HG02588 (cell line): Measurements from ENCODE around the gene GPX1.
A peak's percentile ranks its signal among the peaks of the same experiment; 100 is the strongest.
"Not testable (repeated sequence)": the region's sequence is repeated elsewhere in the genome, so short reads cannot be mapped to it uniquely, and the experiment has no call there.

Experiments used
- ATAC-seq: cut with Tn5 transposase; IDR thresholded peaks from one replicate; pipeline ENCODE4 v1.9.1; 2021; ENCODE audit warnings: mild to moderate bottlenecking, moderate library complexity; ENCODE audit not compliant: unreplicated experiment

Gene GPX1

DNA sequence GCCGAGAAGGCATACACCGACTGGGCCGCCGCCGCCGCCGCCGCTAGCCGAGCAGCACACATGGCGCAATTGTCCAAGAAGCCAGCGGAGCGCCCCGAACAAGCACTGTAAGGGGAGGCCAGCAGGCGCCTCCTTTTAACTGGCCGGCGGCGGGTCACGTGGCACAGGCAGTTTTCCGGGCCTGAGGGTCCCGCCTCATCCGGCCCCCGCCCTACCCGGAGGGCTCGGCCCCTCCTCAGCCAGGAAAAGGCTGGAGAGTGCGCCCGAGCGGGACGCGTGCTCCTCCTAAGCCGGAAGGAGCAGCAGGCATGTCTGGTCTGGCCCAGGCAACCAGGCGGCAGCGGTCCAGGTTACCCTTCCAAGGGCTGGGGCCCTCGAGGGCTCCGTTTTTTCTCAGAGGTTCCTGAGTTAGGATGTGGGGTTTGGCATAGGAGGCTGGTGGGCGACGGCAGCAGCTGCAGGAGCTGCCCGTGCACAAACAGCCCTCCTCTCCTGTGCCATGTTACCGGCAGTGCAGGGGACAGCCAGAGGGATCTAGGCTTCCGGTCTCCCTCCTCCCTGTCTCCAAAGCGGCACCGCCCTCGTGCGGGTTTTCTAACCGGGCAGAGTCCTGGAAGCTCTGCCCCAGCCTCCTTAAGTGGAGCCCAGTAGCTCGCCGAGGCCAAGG, at the start of gene GPX1:
Gene GPX1, minus strand, starts transcription at position 137 of the 667 bp plus-strand sequence. Its CDS starts 75 bp downstream, at position 62.
- ATAC-seq, result peak; percentile 87

DNA sequence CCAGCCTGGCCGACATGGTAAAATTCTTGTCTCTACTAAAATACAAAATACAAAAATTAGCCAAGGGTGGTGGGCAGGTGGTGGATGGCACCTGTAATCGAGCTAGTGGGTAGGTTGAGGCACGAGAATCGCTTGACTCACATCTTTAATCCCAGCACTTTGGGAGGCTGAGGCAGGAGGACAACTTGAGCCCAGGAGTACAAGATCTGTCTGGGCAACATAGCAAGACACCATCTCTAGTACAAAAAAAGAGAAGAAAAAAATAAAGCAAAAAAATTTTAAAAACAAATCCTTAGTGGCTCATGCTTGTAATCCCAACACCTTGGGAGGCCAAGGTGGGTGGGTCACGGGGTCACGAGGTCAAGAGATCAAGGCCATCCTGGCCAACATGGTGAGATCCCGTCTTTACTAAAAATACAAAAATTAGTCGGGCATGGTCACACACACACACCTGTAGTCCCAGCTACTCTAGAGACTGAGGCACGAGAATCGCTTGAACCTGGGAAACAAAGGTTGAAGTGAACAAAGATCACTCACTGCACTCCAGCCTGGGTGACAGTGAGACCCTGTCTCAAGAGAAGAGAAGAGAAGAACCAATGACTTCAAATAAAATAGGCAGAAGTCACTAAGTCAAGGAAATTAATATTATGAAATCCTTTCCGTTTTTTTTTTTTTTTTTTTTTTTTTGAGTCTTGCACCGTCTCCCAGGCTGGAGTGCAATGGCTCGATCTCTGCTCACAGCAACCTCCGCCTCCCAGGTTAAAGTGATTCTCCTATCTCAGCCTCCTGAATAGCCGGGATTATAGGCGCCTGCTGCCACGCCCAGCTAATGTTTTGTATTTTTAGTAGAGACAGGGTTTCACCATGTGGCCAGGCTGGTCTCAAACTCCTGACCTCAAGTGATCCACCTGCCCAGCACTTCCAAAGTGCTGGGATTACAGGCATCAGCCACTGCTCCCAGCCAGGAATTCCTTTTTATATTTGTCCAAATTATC, 48.7 kb upstream of the GPX1 start:
- no peak for ATAC-seq

DNA sequence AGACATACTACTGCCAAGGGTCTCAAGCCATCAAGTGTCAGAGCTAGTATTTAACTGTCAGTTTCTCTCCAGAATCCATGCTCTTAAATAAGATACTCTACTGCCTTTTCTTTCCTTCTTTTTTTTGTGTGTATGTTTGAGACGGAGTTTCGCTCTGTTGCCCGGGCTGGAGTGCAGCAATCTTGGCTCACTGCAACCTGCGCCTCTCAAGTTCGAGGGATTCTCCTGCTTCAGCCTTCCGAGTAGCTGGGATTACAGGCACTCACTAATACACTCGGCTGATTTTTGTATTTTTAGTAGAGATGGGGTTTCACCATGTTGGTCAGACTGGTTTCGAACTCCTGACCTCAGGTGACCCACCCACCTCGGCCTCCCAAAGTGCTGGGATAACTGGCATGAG, 47.4 kb upstream of the GPX1 start:
- not testable (repeated sequence) for ATAC-seq

DNA sequence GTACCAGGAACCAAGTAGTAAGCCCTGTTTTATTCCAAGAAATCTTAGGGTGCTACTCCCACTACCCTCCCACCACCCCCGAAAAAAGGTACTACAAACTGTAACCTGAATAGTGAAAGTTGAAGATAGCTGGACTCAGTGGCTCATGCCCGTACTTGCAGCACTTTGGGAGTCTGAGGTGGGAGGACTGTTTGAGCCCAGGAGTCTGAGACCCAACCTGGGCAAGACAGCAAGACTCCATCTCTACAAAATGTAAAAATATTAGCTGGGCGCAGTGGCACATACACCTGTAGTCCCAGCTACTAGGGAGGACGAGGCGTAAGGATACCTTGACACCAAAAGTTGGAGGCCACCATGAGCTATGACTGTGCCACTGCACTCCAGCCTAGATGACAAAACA, 45.7 kb upstream of the GPX1 start:
- no peak for ATAC-seq

DNA sequence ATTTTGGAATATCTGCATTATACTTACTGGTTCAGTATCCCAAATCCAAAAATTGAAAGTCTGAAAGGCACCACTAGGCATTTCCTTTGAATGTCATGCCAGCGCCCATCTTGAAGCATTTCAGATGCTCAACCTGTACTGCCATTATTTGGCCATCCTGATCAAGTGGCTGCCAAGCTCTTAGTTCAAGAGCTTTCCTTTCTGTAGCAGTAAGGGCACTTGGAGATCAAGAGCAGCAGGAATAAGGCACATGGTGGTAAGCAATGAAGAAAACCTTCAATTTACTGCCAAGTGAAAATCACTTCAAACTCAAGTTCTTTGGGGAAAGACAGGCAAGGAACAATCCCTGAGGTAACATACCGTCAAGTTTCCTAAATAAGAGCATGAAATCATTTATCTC, 43.6 kb upstream of the GPX1 start:
- ATAC-seq, result no peak

DNA sequence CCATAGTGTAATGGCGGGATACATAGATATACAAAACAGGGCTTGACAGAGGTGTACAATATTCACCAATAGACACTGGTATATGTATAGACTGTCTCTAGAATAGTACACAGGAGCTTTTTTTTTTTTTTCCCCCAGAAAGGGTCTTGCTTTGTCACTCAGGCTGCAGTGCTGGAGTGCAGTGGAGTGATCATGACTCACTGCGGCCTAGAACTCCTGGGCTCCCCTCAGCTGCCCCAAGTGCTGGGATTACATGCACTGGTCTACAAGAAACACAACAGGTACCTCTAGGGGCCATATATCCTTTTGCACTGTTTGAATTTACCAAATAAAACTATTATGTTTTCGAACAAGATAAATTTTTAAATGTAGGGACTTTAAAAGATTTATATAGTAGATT, 41.3 kb upstream of the GPX1 start:
- no peak for ATAC-seq

DNA sequence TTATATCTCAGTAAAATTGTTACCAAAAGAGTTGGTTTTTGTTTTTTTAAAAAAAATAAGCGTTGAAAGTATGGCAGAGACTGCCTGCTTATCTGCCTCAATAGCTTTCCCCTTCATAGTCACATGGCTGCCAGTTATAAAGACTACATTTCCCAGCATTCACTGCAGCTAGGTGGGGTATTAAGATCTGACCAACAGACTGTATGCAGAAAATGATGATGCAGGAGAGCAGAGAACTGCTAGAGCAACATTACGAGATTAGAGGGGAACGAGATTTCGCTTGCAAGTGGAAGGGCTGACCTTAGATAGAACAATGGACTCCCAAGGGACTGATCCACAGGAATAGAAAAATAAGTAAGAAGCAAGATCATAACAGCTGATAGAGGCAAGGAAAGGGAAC, 39.3 kb upstream of the GPX1 start:
- no peak for ATAC-seq

DNA sequence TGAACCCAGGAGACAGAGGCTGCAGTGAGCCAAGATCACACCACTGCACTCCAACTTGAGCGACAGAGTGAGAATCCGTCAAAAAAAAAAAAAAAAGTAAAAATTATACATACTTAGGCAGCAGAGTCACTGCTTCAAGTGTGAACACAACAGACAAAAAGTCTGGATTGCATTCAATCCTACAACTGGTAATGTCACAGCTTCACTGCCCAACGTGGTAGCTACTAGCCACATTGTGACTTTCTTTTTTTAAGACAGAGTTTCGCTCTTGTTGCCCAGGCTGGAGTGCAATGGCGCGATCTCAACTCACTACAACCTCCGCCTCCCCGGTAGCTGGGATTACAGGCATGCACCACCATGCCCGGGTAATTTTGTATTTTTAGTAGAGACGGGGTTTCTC, 33.2 kb upstream of the GPX1 start:
- not testable (repeated sequence) for ATAC-seq

DNA sequence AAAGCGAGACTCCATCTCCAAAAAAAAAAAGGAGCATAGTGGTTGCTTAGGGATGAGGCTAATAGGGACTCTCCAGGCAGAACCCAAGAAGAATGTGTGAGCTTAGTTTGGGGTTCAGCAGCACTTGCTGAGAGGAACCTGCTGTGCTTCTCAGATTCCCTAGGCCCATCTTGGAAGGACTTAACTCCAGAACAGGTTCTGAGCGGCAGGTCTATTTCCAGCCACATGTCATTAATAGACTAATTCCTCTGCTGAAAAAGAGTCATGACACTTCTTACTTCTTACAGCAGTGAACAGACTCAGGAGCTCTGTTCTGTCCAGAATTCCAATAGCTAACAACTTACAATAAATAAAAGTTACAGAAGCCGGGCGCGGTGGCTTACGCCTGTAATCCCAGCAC, 31.1 kb upstream of the GPX1 start:
- ATAC-seq, result no peak

DNA sequence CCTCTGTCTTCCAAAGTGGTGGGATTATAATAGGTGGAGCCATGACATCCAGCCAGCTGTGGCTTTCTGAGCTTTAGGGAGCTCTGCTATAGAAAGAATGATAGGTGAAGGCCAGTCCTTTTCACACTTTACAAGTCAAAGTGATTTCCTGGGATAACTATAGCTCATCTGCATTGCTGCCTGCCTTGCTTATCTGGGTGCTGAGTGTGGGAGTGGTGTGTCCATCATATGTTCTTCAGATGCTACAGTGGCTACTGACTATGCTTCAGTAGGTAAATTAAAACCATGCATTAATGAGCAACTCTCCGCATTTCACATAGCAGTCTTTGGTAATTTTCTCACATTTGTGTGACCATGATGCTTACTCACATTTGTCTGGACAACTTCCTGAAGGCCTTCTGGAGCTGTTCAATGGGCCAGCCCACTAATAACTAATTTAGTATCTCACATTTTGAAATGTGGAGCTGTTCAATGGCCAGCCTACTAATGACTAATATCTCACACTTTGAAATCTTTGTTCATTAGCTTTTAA, 30.2 kb upstream of the GPX1 start:
- ATAC-seq, result no peak

DNA sequence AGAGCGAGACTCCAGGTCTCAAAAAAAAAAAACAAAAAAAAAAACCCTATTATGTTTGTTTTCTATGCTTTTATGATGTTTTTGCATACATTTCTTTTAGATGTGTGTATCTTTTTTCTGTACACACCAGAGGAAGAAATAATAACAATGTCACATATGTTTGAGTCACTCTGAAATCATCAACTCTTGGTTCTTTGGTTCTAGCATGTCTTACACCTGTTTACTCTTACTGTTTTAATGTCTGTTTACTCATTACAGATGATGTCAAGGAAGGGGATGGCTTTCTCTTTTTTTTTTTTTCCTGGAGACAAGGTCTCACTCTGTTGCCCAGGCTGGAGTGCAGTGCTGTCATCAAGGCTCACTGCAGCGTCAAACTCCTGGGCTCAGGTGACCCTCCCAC, 29.6 kb upstream of the GPX1 start:
- ATAC-seq, result no peak

DNA sequence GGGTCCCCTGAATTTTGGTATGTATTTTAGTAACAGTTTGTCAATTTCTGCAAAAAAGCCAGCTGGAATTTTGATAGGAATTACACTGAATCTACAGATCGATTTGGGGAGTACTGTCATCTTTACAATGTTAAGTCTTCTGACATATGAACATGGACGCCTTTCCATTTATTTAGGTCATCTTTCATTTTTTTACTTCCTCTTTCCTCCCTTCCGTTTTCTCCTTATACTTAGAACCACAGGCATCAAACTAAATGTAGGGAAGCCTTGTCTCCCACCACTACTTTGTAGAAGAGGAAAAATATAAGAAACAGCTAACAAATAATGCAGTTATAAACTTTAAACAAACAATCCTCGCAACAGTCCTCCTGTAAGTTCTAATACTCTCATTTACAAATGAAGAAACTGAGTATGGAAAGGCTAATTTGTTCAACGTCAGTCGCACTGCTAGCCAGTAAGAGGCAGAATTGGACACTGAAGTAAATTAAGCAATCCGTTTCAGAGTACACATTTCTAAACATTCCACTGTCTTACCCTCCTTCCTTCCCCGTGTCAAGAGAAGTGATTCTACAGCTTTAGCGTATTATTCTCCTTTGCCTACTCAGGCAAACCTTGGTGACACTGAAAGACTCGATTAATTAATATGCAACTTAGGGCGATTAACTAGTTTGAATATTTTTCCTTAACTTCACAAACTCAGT, 28.1 kb upstream of the GPX1 start:
- ATAC-seq, result no peak

DNA sequence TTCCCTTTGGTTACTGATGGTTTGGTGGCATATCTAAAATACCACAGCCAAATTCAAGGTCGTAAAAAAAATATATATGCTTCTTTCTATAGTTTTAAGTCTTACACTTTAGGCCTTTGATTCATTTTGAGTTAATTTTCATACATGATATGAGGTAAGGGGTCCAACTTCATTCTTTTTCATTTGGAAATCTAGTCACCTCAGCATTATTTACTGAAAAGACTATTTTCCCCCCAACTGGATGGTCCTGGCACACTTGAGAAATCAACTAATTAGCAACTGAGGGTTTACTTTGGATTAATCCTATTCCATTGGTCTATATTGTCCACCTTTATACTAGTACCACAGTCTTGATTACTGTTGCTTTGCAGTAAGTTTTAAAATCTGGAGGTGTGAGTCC, 27.5 kb upstream of the GPX1 start:
- ATAC-seq, result no peak

DNA sequence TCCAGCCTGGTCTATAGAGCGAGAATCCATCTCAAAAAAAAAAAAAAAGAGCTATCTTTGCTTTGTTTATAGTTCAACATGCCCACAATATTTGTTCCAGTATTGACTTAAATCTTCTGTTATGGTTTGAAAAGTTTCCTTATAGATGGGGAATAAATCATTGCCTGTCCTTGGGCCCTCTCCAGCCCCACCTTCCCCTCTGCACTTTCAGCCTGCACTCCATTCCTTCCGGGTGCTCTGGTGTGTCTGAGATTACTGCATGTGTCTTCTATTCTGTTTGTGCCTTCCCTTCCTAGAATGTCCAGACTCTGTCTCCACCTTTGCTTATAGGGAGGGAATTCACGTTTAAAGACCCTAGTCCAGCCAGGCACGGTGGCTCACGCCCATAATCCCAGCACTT, 25.2 kb upstream of the GPX1 start:
- ATAC-seq, result no peak

DNA sequence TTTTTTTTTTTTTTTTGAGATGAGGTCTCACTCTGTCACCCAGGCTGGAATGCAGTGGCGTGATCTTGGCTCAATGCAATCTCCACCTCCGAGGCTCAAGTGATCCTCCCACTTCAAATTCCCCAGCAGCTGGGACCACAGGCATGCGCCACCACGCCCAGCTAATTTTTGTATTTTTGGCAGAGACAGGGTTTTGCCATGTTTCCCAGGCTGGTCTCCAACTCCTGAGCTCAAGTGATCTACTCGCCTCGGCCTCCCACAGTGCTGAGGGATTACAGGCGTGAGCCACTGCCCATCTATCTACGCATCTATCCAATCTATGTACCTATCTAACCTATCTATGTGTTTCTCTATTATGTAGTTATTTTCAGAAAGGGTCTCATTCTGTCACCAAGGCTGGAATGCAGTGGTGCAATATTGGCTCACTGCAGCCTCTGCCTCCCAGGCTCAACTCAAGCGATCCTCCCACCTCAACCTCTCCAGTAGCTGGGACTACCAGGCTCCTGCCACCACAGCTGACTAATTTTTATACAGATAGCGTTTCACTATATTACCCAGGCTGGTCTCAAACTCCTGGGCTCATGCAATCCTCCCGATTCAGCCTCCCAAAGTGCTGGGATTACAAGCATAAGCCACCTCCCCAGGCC, 20.2 kb upstream of the GPX1 start:
- no peak for ATAC-seq

DNA sequence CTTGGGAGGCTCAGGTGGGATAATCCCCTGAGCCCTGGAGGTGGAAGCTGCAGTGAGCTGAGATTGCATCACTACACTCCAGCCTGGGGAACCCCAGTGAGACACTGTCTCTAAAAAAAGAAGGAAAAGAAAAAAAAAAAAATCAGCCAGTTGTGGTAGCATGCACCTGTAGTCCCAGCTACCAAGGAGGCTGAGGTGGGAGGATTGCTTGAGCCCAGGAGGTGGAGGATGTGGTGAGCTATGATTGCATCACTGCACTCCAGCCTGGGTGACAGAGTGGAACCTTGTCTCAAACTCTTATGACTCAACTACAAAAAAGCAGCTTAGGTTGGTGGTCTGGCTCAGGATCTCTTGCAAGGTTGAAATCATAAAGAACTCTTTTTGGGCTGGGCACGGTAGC, 19.3 kb upstream of the GPX1 start:
- ATAC-seq, result no peak

DNA sequence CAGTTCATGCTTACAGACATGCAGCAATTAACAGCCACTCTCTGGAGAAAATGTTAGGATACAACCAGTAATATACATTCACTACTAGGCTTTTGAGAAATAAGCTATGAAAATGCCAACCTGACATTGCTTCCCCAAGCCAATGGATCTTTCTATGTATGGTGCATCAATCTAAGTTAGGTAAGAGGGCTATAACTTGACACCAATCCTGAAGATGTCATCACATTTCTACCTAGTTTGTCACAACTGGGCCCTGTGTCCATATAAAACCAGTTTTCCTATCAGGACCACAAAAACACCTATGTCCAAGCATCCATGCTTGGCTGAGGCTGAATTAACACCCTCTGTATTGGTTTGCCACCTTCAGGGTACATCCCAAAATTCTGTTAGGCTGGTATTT, 13.8 kb upstream of the GPX1 start:
- ATAC-seq, result no peak

DNA sequence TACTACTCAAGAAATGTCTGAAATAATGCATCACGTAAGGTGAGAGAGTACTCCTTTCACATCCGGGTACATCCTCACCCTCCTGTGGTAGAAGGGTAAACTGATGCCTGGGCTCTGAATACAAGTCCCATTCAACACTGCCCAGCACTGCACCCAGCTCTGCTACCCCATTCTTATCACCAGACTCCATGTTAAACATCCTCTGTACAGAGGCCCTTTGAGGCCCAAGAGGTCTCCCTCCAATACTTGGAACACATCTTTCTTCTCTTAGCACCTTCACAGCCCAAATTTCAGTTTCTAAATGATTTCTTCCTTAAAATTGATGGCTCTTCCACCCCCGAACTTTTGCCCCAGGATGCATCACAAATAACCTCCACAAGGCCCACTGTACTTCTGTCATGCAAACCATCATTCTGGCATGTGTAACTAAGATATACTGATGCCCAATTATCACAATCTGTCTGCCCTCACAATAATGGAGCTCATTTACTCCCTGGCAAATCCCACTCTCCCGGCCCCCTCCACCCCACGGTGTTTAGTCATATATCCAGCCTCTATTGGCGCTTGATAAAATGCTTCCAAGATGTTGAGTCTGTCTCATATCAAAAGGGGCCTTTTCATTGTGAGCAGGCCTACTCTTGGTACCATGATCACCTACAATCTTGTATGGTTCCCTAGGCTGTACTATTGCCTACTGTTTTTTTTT, 12.6 kb upstream of the GPX1 start:
- no peak for ATAC-seq

DNA sequence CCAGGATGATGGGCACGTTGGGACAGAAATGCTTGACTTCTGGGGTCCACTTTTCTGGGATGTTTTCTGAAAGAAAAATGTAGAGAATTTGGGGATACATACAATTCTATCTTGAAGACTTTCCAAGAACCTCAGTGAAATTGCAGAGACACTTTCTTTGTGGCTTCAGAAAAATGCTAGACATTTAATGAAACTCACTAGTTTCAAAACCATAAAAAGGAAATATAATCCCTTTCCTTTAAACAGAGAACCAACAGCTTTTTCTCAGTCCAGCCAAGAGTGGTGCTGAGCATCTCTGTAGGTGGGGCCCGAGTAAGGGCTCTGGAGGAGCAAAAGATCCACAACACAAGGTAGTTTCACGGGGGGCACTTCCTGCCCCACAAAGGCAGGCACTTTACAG, 4.4 kb upstream of the GPX1 start:
- ATAC-seq, result no peak

DNA sequence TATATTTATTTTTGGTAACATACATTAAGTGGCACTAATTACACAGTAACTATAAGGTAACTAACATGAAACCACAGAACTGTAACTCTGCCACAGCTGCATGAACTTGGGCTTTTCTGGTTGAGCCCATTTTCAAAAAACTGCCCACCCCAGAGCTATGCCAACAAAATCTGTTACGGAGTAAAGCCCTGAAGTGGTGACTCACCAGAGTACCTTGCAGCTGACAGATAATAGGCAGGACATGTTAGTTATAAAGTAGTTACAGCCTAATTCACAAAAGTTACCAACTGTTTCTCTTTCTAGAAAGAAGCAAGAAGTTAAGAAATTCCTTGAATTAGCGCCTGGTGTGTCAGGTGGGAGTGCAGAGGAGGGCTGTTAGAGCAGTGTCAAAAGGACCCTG, 1.5 kb upstream of the GPX1 start:
- no peak for ATAC-seq
